HG02870 (cell line): Measurements from ENCODE around the gene HMGN5.

Source experiments
- ATAC-seq: cut with Tn5 transposase; IDR thresholded peaks from one replicate; pipeline ENCODE4 v1.9.1; 2021; ENCODE audit warnings: mild to moderate bottlenecking, moderate library complexity; ENCODE audit not compliant: unreplicated experiment

The HMGN5 gene

DNA sequence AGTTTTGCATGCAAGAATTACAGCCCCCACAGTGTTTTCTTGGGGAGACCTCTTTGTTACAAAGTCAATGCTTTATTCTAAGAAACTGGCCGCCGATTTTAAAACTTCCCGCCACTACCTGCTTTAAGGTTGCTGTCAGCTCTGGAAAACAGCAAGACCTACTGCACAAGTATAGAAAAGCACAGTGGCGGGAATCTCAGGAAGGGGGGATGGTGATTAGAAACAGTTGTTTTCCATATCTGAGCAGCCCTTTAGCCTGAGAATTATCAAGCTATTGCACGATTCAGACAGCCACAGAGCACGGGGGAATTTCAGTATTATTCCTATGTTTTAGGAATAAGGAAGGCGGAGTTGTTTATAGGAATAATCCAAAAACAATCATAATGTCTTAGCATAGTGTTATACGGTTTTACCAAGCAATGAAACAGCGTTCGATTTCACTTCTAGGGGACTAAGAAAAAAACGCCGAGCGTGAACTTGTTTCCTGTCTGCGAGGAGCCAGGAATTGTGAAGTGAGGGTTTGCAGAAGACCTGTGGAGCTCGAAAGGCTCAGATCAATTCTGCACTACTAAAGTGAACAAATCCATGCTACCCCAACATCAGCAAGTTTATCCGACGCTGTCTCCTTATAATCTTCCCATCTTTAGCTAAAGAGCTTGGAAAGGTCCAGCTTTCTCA lies 81.3 kb downstream of the HMGN5 start:
- ATAC-seq: peak; percentile 23

DNA sequence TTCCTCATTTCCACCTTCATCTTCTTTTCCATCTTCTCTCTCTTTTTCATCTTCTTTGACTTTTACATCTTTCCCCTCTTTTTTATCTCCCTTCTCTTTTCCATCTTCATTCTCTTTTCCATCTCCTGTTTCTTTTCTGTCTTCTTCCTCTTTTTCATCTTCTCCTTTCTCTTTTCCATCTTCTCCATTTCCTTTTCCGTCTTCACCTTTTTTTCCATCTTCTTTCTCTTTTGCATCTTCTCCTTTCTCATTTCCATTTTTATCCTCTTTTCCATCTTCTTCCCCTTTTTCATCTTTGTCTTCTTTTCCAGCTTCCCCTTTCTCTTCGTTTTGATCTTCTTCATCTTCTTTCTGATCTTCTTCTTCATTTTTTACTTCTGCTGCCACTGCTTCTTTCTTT lies 87.0 kb downstream of the HMGN5 start:
- ATAC-seq: no peak

DNA sequence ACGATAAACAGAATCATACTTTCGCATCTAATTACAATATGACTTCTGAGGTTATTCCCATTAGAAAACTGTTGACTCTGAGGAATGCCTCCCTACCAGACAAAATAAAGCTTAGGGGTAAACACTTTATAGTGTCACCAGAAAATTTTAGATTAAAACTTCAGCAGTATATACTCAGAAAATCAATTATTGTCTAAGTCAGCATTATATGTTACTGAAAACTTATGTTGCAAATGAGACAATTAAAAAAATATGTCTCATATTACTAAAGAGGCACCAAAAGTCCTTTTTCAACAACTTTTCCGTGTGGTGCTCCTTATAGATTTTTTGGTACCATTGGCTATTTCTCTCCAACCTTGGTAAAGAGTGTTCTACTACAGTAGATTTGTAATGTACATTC lies 91.4 kb downstream of the HMGN5 start:
- no peak for ATAC-seq

DNA sequence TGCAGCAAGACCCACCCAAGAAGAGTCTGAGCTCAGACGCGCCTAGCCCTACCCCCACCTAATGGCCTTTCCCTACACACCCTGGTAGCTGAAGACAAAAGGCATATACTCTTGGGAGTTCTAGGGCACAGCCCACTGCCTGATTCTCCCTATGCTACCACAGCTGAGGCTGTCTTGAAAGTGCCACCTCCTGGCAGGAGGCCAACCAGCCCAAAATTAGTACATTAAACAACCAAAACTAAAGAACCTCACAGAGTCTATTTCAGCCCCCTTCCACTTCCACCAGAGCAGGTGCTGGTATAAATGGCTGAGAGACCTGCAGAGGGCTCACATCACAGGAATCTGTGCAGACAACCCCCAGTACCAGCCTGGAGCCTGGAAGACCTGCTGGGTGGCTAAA lies 119.1 kb downstream of the HMGN5 start:
- no peak for ATAC-seq
